GM23248 (cell line): ENCODE results near the gene CNTNAP5. TPM values are rescaled to one million over a fixed set of nuclear protein-coding genes. Genes with fewer than 3 reads are reported as not detected.

Experiments used
- DNase-seq: peaks from one replicate; pipeline ENCODE4 v3.0.0-alpha.2; 2015
- H2AFZ ChIP-seq: fragments of 200-600 bp; sonication (generic); 2 replicates; pipeline ENCODE4 v1.6.1; 2016; ENCODE audit warnings: antibody characterized with exemption
- H3F3A ChIP-seq: fragments of 200-600 bp; sonication (generic); 2 replicates; pipeline ENCODE4 v1.6.1; 2016; ENCODE audit warnings: mild to moderate bottlenecking, antibody characterized with exemption, mixed run types; ENCODE audit not compliant: insufficient read depth
- H3K27ac ChIP-seq: fragments of 200-600 bp; sonication (generic); 2 replicates; pipeline ENCODE4 v1.5.1; 2016; ENCODE audit warnings: mild to moderate bottlenecking
- H3K27me3 ChIP-seq: fragments of 200-600 bp; sonication (generic); replicated peaks from 2 replicates; pipeline ENCODE4 v1.6.1; 2016; ENCODE audit warnings: mild to moderate bottlenecking; ENCODE audit not compliant: insufficient read depth
- H3K36me3 ChIP-seq: fragments of 200-600 bp; sonication (generic); 2 replicates; pipeline ENCODE4 v1.6.1; 2016; ENCODE audit warnings: low read depth, mild to moderate bottlenecking
- H3K4me1 ChIP-seq: fragments of 200-600 bp; sonication (generic); 2 replicates; pipeline ENCODE4 v1.6.1; 2016; ENCODE audit warnings: mild to moderate bottlenecking; ENCODE audit not compliant: insufficient read depth
- H3K4me2 ChIP-seq: fragments of 200-600 bp; sonication (generic); one replicate; pipeline ENCODE4 v1.6.1; 2016; ENCODE audit warnings: mild to moderate bottlenecking; ENCODE audit not compliant: unreplicated experiment
- H3K4me3 ChIP-seq: fragments of 200-600 bp; sonication (generic); 2 replicates; pipeline ENCODE4 v1.5.1; 2016; ENCODE audit warnings: mild to moderate bottlenecking
- H3K79me2 ChIP-seq: fragments of 200-600 bp; sonication (generic); 2 replicates; pipeline ENCODE4 v1.6.1; 2016; ENCODE audit warnings: mild to moderate bottlenecking; ENCODE audit not compliant: insufficient read depth
- H3K9ac ChIP-seq: fragments of 200-600 bp; sonication (generic); 2 replicates; pipeline ENCODE4 v1.6.1; 2016; ENCODE audit warnings: mild to moderate bottlenecking
- H3K9me2 ChIP-seq: fragments of 200-600 bp; sonication (generic); 2 replicates; pipeline ENCODE4 v1.6.1; 2016; ENCODE audit warnings: mixed run types, mild to moderate bottlenecking, moderate library complexity; ENCODE audit not compliant: insufficient read depth
- H3K9me3 ChIP-seq: fragments of 200-600 bp; sonication (generic); one replicate; pipeline ENCODE4 v1.6.1; 2017; ENCODE audit warnings: low read depth
- H4K20me1 ChIP-seq: fragments of 200-600 bp; sonication (generic); 2 replicates; pipeline ENCODE4 v1.6.0; 2016; ENCODE audit not compliant: insufficient read depth
- EZH2 ChIP-seq: fragments of 200-600 bp; sonication (generic); IDR thresholded peaks from 2 replicates; pipeline ENCODE4 v1.6.1; 2018; ENCODE audit warnings: antibody characterized with exemption, mild to moderate bottlenecking; ENCODE audit not compliant: insufficient read depth, poor library complexity, severe bottlenecking
- EZH2phosphoT487 ChIP-seq: fragments of 200-600 bp; sonication (generic); IDR thresholded peaks from 2 replicates; pipeline ENCODE4 v1.6.1; 2018; ENCODE audit warnings: antibody characterized with exemption, moderate library complexity, mild to moderate bottlenecking, low read depth; ENCODE audit not compliant: insufficient read depth
- WGBS, 2 experiments: methylation state at CpG; one replicate each; pipeline ENCODE4 v1.1.6; 2015 to 2017; ENCODE audit warnings: low lambda C conversion rate in 2 of 2, low coverage in 1 of 2; ENCODE audit errors: missing lambda C conversion rate in 2 of 2; 5-methylcytosine and 5-hydroxymethylcytosine counted together
- in situ Hi-C: fragments of 300-500 bp; cut with MboI; formaldehyde crosslinking; loops from 2 replicates; pipeline ENCODE4 v1.15.0; 2020
- polyA plus RNA-seq: library from polyadenylated mRNA; unstranded; fragments of >200 nt; fragmentation: Nextera tagmentation; extraction: Ambion mirVana; gene quantifications from 2 replicates; pipeline ENCODE4 v1.2.1, GENCODE V29; 2016
- total RNA-seq: library from RNA; depleted of rRNA; stranded (reverse); fragments of >200 nt; shearing (Covaris generic); gene quantifications from 2 replicates; pipeline ENCODE4 v1.2.3, GENCODE V29; 2014; rRNA removed

Gene CNTNAP5
- total RNA-seq = not detected in 2 replicates
- polyA plus RNA-seq = not detected in 2 replicates

GRCh38 chr2:124025171-124025580 lies at the start of gene CNTNAP5:
Gene CNTNAP5 (plus strand): TSS chr2:124025287. CDS start chr2:124025651, 364 bp downstream.
- TF ChIP-seq EZH2 (no peak), EZH2phosphoT487 (no peak)
- no peaks in the 10 kb centered on the region for H3K4me1 ChIP-seq
- H3K9me3 ChIP-seq = no peaks in the 10 kb centered on the region
- no peaks in the 10 kb centered on the region for H3K79me2 ChIP-seq
- no peaks in the 10 kb centered on the region for H3K36me3 ChIP-seq
- 0 out of 2 replicates have a peak within 1 kb of the TSS, but pooled peaks have one; percentile 42 for H3K4me3 ChIP-seq
- no peaks in the 10 kb centered on the region for H3K9me2 ChIP-seq
- no peak within 1 kb of the TSS for H3K27ac ChIP-seq
- WGBS, 2 experiments = 2 to 6% methylated on average over 28 to 37 of the region's 37 CpGs
- H3K4me2 ChIP-seq = no peak within 1 kb of the TSS
- H4K20me1 ChIP-seq = no peaks in the 10 kb centered on the region
- no peak within 1 kb of the TSS for H3K9ac ChIP-seq
- H2AFZ ChIP-seq = no peak within 1 kb of the TSS
- H3F3A ChIP-seq = no peaks in the 10 kb centered on the region
- in situ Hi-C loops = no loop called here
- H3K27me3 ChIP-seq = peaks cover 6% of the 10 kb centered on the region; the same call in 1 of the 2 replicates
- DNase-seq = peak; percentile 57

DNA sequence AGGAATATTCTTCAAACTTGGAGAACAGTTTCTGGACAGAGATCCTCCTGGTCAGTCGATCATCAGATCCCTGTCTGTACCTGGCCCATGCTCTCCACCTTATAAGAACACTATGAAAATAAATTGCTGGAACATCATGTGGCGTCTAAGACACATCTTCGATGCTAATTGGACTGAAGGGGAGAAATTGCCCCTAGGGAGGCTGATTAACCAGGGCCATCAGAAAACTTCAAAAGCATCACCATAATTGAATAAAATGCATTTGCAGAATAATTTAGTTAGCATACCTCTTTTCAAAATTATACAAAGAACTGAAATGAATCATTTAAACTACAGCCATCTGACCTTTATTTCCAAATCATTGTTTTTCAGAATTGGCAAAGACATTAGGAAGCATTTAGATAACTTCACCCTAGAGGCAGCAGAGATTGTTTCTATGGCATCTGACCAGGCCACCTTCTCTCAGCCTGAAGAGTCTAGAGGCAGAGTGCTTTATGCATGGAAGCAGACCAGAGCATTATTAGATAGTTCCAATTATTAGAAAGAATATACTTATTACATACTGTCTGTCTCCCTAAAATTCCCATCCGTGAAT lies 48.9 kb upstream of the CNTNAP5 start:
- Histone ChIP-seq H3K9ac (no peak overlapping the region), H3K27me3 (no peaks in the 10 kb centered on the region), H2AFZ (no peak overlapping the region), H3K36me3 (no peaks in the 10 kb centered on the region), H3K4me2 (no peak overlapping the region), H3K4me3 (no peak overlapping the region), H3K9me3 (no peaks in the 10 kb centered on the region), H3K27ac (no peak overlapping the region), H3F3A (no peaks in the 10 kb centered on the region), H3K4me1 (no peaks in the 10 kb centered on the region), H3K79me2 (no peaks in the 10 kb centered on the region), H4K20me1 (no peaks in the 10 kb centered on the region), H3K9me2 (no peaks in the 10 kb centered on the region)
- WGBS, 2 experiments = 11 to 15% methylated on average over 4 of the region's 4 CpGs
- TF ChIP-seq EZH2 (no peak), EZH2phosphoT487 (no peak)
- no peak for DNase-seq
- in situ Hi-C loops = no loop called here

GRCh38 chr2:123993728-123994323 lies 31.3 kb upstream of the CNTNAP5 start:
- in situ Hi-C loops = no loop called here
- H3K4me3 ChIP-seq = no peak overlapping the region
- H3K36me3 ChIP-seq = no peaks in the 10 kb centered on the region
- H4K20me1 ChIP-seq = no peaks in the 10 kb centered on the region
- no peak overlapping the region for H3K9ac ChIP-seq
- H3K4me1 ChIP-seq = no peaks in the 10 kb centered on the region
- peak; percentile 59 for DNase-seq
- H3K4me2 ChIP-seq = no peak overlapping the region
- TF ChIP-seq EZH2phosphoT487 (no peak), EZH2 (no peak)
- 5 to 6% methylated on average over 8 of the region's 8 CpGs for WGBS, 2 experiments
- H3K27me3 ChIP-seq = no peaks in the 10 kb centered on the region
- H3K9me3 ChIP-seq = no peaks in the 10 kb centered on the region
- H3K79me2 ChIP-seq = no peaks in the 10 kb centered on the region
- no peaks in the 10 kb centered on the region for H3K9me2 ChIP-seq
- H3F3A ChIP-seq = no peaks in the 10 kb centered on the region
- H3K27ac ChIP-seq = no peak overlapping the region
- no peak overlapping the region for H2AFZ ChIP-seq

GRCh38 chr2:123999681-124000080 lies 25.4 kb upstream of the CNTNAP5 start:
- no peaks in the 10 kb centered on the region for H3K9me2 ChIP-seq
- no peak overlapping the region for H3K4me2 ChIP-seq
- in situ Hi-C loops = no loop called here
- H3K9ac ChIP-seq = no peak overlapping the region
- TF ChIP-seq EZH2 (no peak), EZH2phosphoT487 (no peak)
- H3K9me3 ChIP-seq = no peaks in the 10 kb centered on the region
- WGBS, 2 experiments = 3 to 12% methylated on average over 2 of the region's 2 CpGs
- no peak overlapping the region for H2AFZ ChIP-seq
- H3K27me3 ChIP-seq = no peaks in the 10 kb centered on the region
- H3K36me3 ChIP-seq = no peaks in the 10 kb centered on the region
- H3K4me3 ChIP-seq = no peak overlapping the region
- H3K27ac ChIP-seq = no peak overlapping the region
- no peaks in the 10 kb centered on the region for H3K4me1 ChIP-seq
- H3K79me2 ChIP-seq = no peaks in the 10 kb centered on the region
- no peaks in the 10 kb centered on the region for H4K20me1 ChIP-seq
- DNase-seq = no peak
- H3F3A ChIP-seq = no peaks in the 10 kb centered on the region
